GM23338 (cell line): ENCODE data around the gene CDHR5. TPM values are rescaled to one million over a fixed set of nuclear protein-coding genes. Genes with fewer than 3 reads are reported as not detected.

ENCODE experiments used
- ATAC-seq: fragments of 200-7000 bp; cut with Tn5 transposase; 3 replicates; pipeline ENCODE4 v1.9.1; 2020
- DNase-seq: peaks from one replicate; pipeline ENCODE4 v3.0.0-alpha.2; 2015; ENCODE audit warnings: low spot score
- H2AFZ ChIP-seq: fragments of 200-600 bp; sonication (generic); 2 replicates; pipeline ENCODE4 v1.8.0; 2016; ENCODE audit warnings: antibody characterized with exemption, mild to moderate bottlenecking, moderate library complexity
- H3F3A ChIP-seq: fragments of 200-600 bp; sonication (generic); replicated peaks from 2 replicates; pipeline ENCODE4 v1.8.0; 2017; ENCODE audit warnings: antibody characterized with exemption, mixed run types, low read depth
- H3K27ac ChIP-seq: fragments of 200-600 bp; sonication (generic); 2 replicates; pipeline ENCODE4 v1.6.1; 2016; ENCODE audit warnings: low read depth
- H3K27me3 ChIP-seq: fragments of 200-600 bp; sonication (generic); 2 replicates; pipeline ENCODE4 v1.8.0; 2016; ENCODE audit warnings: mild to moderate bottlenecking, mixed run types, moderate library complexity; ENCODE audit not compliant: insufficient read depth
- H3K36me3 ChIP-seq: fragments of 200-600 bp; sonication (generic); 2 replicates; pipeline ENCODE4 v1.8.0; 2016; ENCODE audit warnings: mild to moderate bottlenecking; ENCODE audit not compliant: insufficient read depth
- H3K4me1 ChIP-seq: fragments of 200-600 bp; sonication (generic); 2 replicates; pipeline ENCODE4 v1.8.0; 2016; ENCODE audit warnings: mild to moderate bottlenecking, moderate library complexity; ENCODE audit not compliant: insufficient read depth
- H3K4me2 ChIP-seq: fragments of 200-600 bp; sonication (generic); 2 replicates; pipeline ENCODE4 v1.7.1; 2017; ENCODE audit warnings: mixed run types
- H3K4me3 ChIP-seq: fragments of 200-600 bp; sonication (generic); 2 replicates; pipeline ENCODE4 v1.6.1; 2016; ENCODE audit warnings: mixed run types
- H3K79me2 ChIP-seq: fragments of 200-600 bp; sonication (generic); replicated peaks from 2 replicates; pipeline ENCODE4 v1.8.0; 2017; ENCODE audit warnings: mild to moderate bottlenecking; ENCODE audit not compliant: insufficient read depth
- H3K9me2 ChIP-seq: fragments of 200-600 bp; sonication (generic); 2 replicates; pipeline ENCODE4 v1.8.0; 2017; ENCODE audit not compliant: insufficient read depth
- H4K20me1 ChIP-seq: fragments of 200-600 bp; sonication (generic); replicated peaks from 2 replicates; pipeline ENCODE4 v1.8.0; 2017; ENCODE audit warnings: mild to moderate bottlenecking; ENCODE audit not compliant: insufficient read depth
- H3K27ac Mint-ChIP-seq: 2 replicates; pipeline ENCODE4 v1.8.0; 2020; ENCODE audit warnings: inconsistent platforms, mild to moderate bottlenecking, moderate library complexity, mixed read lengths
- H3K27me3 Mint-ChIP-seq: 3 replicates; pipeline ENCODE4 v1.8.0; 2022; ENCODE audit warnings: low read depth, mild to moderate bottlenecking, moderate library complexity, mixed read lengths, inconsistent platforms; ENCODE audit not compliant: insufficient read depth, poor library complexity
- H3K36me3 Mint-ChIP-seq: 3 replicates; pipeline ENCODE4 v1.8.0; 2021; ENCODE audit warnings: low read depth, mild to moderate bottlenecking, inconsistent platforms, moderate library complexity, mixed read lengths
- H3K4me1 Mint-ChIP-seq: 3 replicates; pipeline ENCODE4 v1.8.0; 2020; ENCODE audit warnings: mild to moderate bottlenecking, inconsistent platforms, mixed read lengths
- H3K4me3 Mint-ChIP-seq: 3 replicates; pipeline ENCODE4 v1.8.0; 2021; ENCODE audit warnings: moderate library complexity, mild to moderate bottlenecking, inconsistent platforms, mixed read lengths
- H3K9me3 Mint-ChIP-seq: 3 replicates; pipeline ENCODE4 v1.8.0; 2020; ENCODE audit warnings: moderate library complexity, mild to moderate bottlenecking, inconsistent platforms, mixed read lengths
- CREB1 ChIP-seq: fragments of 250-450 bp; sonication (Bioruptor Pico); IDR thresholded peaks from 2 replicates; pipeline ENCODE4 v1.5.0; 2020; ENCODE audit warnings: low read depth, mild to moderate bottlenecking, moderate library complexity
- CTCF ChIP-seq, 2 experiments: fragments of 200-600 bp in 1 of 2; sonication (generic) in 1 of 2; conservative IDR thresholded peaks; 2 replicates each; pipeline versions ENCODE4 v1.5.1 to v1.6.1; 2016 to 2017; ENCODE audit warnings: antibody characterized with exemption in 2 of 2, low read depth in 2 of 2, mild to moderate bottlenecking in 2 of 2, moderate library complexity in 1 of 2
- EZH2 ChIP-seq: fragments of 200-600 bp; sonication (generic); IDR thresholded peaks from one replicate; pipeline ENCODE4 v1.8.0; 2017; ENCODE audit warnings: antibody characterized with exemption, mild to moderate bottlenecking, low read depth; ENCODE audit not compliant: unreplicated experiment
- NANOG ChIP-seq: IDR thresholded peaks from 2 replicates; pipeline ENCODE4 v1.6.1; 2016; ENCODE audit warnings: antibody characterized with exemption, borderline replicate concordance
- STAT1 ChIP-seq: IDR thresholded peaks from one replicate; pipeline ENCODE4 v1.6.1; 2016; ENCODE audit warnings: antibody characterized with exemption; ENCODE audit not compliant: unreplicated experiment
- ZNF114 ChIP-seq: fragments of 250-450 bp; sonication (Bioruptor Pico); IDR thresholded peaks from 2 replicates; pipeline ENCODE4 v1.5.0; 2020; ENCODE audit warnings: mild to moderate bottlenecking, moderate library complexity
- ZNF331 ChIP-seq: fragments of 250-450 bp; sonication (Bioruptor Pico); IDR thresholded peaks from 2 replicates; pipeline ENCODE4 v1.5.0; 2020; ENCODE audit warnings: low read depth, mild to moderate bottlenecking, moderate library complexity
- polyA plus RNA-seq: library from polyadenylated mRNA; unstranded; fragments of >200 nt; fragmentation: Nextera tagmentation; extraction: Ambion mirVana; gene quantifications from 2 replicates; pipeline ENCODE4 v1.2.1, GENCODE V29; 2016
- total RNA-seq: library from RNA; depleted of rRNA; stranded (reverse); fragments of >200 nt; shearing (Covaris generic); gene quantifications from 2 replicates; pipeline ENCODE4 v1.2.3, GENCODE V29; 2014
- TF ChIP-seq, protein P1 (sequence below): IDR thresholded peaks from 2 replicates; pipeline ENCODE4 v1.6.1; 2016; ENCODE audit warnings: antibody characterized with exemption

CDHR5 gene
- total and polyA plus RNA-seq, 2 experiments from 2014 or later: not detected

DNA sequence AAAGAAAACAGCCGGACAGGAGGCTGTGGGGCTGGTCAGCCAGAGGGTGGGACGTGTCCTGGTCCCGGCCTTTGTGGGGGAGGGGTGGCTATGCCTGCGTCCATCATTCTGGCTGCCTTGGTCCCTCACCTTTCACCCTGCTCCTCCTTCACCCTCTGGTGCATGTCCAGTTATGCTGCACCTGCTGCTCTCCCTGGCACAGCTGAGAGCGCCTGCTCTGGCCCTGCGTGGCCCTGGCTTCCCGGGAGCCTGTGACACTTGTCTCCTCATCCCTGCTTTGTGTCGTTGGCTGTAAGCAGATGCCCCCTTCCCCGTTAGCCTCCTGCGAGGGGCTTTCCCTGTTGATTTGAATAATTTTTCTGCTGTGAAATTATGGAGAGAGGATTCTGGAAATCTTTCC is 31.8 kb downstream of the CDHR5 start:
- Histone ChIP-seq H3F3A (peaks cover 19% of the 10 kb centered on the region), H3K4me1 (no peaks in the 10 kb centered on the region), H3K36me3 (peaks cover 22% of the 10 kb centered on the region; the same call in 1 of the 2 replicates), H2AFZ (no peak overlapping the region), H3K79me2 (peaks cover 18% of the 10 kb centered on the region; the same call in 1 of the 2 replicates), H4K20me1 (peaks cover 20% of the 10 kb centered on the region), H3K27ac (no peak overlapping the region), H3K27me3 (no peaks in the 10 kb centered on the region), H3K9me2 (no peaks in the 10 kb centered on the region), H3K4me2 (no peak overlapping the region), H3K4me3 (no peak overlapping the region)
- TF ChIP-seq CREB1 (no peak), STAT1 (no peak), ZNF331 (CRISPR knock-in tag) (no peak), EZH2 (no peak), NANOG (no peak), CTCF (conservative IDR thresholded peaks at IDR 0.05; ENCODE audit: low read depth in 2 of 2) (no peak), ZNF114 (CRISPR knock-in tag) (no peak)
- TF ChIP-seq, protein P1, sequence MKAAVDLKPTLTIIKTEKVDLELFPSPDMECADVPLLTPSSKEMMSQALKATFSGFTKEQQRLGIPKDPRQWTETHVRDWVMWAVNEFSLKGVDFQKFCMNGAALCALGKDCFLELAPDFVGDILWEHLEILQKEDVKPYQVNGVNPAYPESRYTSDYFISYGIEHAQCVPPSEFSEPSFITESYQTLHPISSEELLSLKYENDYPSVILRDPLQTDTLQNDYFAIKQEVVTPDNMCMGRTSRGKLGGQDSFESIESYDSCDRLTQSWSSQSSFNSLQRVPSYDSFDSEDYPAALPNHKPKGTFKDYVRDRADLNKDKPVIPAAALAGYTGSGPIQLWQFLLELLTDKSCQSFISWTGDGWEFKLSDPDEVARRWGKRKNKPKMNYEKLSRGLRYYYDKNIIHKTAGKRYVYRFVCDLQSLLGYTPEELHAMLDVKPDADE: no peak
- H3K36me3 Mint-ChIP-seq: peaks cover 79% of the 10 kb centered on the region
- no peaks in the 10 kb centered on the region; the same call in none of the 3 replicates for H3K9me3 Mint-ChIP-seq
- no peaks in the 10 kb centered on the region; the same call in 2 of the 3 replicates for H3K4me1 Mint-ChIP-seq
- peaks cover 18% of the 10 kb centered on the region for H3K27me3 Mint-ChIP-seq
- no peak for DNase-seq
- H3K4me3 Mint-ChIP-seq: no peak overlapping the region
- no peak for ATAC-seq
- no peak overlapping the region for H3K27ac Mint-ChIP-seq

DNA sequence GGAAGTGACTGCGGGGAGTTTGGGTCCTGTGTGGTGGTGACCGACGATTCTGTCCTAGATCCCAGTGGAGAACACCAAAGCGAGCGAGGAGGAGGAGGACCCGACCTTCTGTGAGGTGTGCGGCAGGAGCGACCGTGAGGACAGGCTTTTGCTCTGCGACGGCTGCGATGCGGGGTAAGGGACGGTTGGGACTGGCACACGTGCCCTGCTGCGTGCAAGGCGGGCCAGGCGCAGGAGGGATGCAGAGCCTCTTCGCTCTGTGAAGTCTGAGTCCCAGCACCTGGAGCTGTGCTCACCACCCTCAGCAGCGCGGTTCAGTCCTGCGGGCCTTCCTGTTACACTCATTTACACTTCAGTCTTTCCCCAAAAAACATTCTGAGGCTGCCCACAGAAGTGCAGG is 32.3 kb downstream of the CDHR5 start:
- TF ChIP-seq, protein P1: no peak
- TF ChIP-seq EZH2 (no peak), ZNF331 (CRISPR knock-in tag) (no peak)
- no peak overlapping the region for H3K27ac ChIP-seq
- peaks cover 24% of the 10 kb centered on the region for H4K20me1 ChIP-seq
- no peaks in the 10 kb centered on the region for H3K9me2 ChIP-seq
- H3K4me3 ChIP-seq: no peak overlapping the region
- ATAC-seq (no peak), DNase-seq (no peak)
- H3K4me2 ChIP-seq: no peak overlapping the region
- Mint-ChIP-seq H3K4me3 (no peak overlapping the region; the same call in 2 of the 3 replicates), H3K27ac (no peak overlapping the region), H3K9me3 (no peaks in the 10 kb centered on the region; the same call in none of the 3 replicates), H3K36me3 (peaks cover 83% of the 10 kb centered on the region), H3K4me1 (no peaks in the 10 kb centered on the region; the same call in 2 of the 3 replicates), H3K27me3 (peaks cover 18% of the 10 kb centered on the region)
- H2AFZ ChIP-seq: no peak overlapping the region
- H3K4me1 ChIP-seq: no peaks in the 10 kb centered on the region
- H3K36me3 ChIP-seq: peaks cover 22% of the 10 kb centered on the region; the same call in 1 of the 2 replicates
- no peaks in the 10 kb centered on the region for H3K27me3 ChIP-seq
- H3K79me2 ChIP-seq: peaks cover 19% of the 10 kb centered on the region; the same call in 1 of the 2 replicates
- peaks cover 19% of the 10 kb centered on the region for H3F3A ChIP-seq
